Measurements from ENCODE around the gene RPL36AL.

Gene RPL36AL

DNA sequence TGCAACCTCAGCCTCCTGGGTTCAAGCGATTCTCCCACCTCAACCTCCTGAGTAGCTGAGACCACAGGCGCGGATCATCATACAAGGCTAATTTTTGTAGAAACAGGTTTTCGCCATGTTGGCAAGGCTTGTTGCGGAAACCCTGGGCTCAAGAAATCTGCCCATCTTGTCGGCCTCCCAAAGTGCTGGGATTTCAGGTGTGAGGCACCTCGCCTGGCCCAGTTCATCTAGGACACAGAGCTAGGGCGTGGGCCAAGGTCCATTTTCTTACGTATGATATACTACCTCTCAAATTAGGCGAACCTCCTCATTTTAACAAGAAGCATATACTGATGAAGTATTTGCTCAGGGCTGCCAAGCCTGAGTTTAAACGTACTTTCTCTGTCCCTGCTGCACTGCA lies 36.4 kb downstream of the RPL36AL start:
- no peak for DNase-seq (ENCODE audit: low read depth)
- H3K4me3 ChIP-seq (ENCODE audit: low read depth, low read length): peak overlapping the region; percentile 23

DNA sequence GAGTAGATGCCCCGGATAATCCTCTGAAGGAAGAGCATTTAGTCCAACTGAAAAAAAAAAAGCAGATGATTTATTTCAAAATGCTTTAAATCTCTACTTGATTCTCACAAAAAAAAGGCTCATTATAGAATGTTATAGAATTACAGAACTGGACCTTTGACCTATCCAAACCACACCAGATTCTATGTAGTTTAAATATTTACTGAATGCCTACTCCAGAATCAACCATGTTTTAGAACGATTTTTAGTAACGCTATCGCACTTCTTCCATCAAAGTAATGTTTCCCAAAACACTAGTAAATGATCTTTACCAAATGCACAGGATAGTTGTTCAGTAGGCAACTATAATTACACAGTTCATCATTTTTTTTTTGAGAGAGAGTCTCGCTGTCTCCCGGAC lies 36.8 kb downstream of the RPL36AL start:
- no peak for DNase-seq (ENCODE audit: low read depth)
- H3K4me3 ChIP-seq (ENCODE audit: low read depth, low read length): no peak overlapping the region

DNA sequence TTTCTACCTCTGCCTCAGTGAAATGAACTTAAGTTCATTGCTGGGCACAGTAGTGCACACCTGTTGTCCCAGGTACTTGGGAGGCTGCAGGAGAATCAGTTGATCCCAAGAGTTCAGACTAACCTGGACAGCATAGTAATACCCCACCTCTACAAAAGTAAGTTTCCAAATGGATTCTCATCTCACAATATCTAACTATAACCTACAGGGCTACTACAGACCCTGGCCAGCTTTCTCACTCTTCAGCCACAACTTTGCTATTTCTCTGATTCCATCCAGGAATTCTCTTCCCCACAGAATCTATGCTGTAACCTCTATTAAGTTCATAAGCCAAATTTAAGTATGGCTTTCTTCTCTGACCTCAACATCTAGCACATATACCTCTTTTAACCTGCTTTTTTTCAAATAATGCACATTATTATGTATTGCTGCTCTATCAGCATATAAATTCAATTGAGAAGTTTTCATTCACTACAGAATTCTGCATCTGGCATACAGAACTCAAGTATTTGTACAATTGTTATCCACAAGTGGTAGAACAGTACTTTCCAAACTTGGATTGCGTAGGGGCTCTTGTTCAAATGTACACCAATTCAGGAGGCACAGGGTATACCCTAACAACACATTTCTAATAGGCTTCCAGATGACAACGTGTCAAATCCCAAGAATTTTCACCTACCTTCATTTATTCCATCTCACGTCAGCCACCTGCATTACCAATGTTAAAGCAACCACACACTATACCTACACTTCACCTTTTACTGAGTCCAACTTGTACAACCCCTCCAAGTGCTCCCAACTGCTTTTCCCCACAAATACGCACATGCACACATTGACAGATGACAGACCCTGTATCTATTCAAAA lies 38.1 kb downstream of the RPL36AL start:
- no peak overlapping the region for H3K4me3 ChIP-seq (ENCODE audit: low read depth, low read length)
- no peak for DNase-seq (ENCODE audit: low read depth)

DNA sequence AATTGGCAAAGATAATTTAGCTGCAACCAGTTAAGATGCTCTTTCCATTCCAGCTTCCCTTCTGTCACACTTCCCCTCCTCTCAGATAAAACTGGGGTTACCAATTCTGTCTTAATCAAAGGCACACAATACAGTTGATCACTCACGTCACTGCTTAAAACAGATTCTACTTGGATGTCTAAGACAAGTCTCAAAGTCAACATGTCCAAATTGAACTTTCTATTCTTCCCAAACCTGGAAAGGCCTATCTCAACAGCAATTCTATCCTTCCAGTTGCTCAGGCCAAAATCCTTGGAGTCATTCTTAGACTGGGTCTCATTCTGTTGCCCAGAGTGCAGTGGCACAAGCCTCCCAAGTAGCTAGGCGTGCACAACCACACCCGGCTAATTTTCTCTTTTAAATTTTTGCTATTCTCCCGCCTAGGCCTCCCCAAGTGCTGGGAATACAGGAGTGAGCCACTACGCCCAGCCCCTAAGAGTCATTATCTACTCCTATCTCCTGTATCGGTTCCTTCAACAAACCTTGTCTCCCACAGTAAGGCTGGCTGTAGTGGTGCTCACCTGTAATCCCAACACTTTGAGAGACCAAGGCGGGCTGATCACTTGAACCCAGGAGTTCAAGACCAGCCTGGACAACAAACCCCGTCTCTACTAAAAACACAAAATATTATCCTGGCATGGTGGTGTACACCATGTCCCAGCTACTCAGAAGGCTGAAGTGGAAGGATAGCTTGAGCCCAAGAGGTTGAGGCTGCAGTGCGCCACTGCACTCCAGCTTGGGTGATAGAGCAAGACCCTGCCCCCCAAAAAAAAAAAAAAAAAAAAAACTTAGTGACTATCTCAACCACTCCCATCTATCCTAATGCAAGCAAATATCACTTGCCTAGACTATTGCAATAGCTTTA lies 39.0 kb downstream of the RPL36AL start:
- no peak overlapping the region for H3K4me3 ChIP-seq (ENCODE audit: low read depth, low read length)
- no peak for DNase-seq (ENCODE audit: low read depth)

DNA sequence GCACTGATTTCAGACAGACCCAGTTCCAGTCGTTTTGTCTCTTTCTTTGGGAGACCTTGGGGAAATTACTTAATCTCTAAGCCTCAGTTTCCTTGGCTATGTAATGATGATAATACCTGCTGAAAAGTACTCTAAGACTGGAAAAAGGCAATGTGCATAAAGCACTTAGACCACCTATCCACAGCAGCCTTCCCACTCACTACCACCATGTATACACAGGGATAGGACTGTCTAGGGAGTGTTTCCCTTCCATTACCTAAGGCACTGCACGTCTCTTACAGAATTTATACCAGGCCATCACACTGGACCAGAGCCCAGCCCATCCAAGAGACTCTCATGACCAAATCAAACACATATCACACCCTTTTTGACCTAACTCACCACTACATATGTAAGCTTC lies 40.6 kb downstream of the RPL36AL start:
- no peak for DNase-seq (ENCODE audit: low read depth)
- no peak overlapping the region for H3K4me3 ChIP-seq (ENCODE audit: low read depth, low read length)

DNA sequence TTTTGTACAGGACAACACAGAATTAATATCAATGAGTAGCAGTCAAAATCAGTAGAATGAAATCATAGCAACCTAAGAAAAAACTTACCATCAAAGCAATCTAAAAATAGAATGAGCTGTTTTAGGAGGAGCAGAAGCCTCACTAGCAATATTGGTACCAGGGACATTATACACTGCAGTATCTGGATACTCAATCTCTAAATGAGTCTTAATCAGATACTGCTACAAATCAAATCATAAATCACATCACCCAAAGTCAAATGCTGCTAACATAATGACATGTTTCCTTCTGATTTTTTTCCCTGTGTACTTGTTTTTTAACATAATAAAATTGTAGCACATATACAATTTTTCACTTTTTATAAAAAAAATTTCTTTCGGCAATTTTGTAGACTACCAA lies 42.3 kb downstream of the RPL36AL start:
- no peak for DNase-seq (ENCODE audit: low read depth)
- no peak overlapping the region for H3K4me3 ChIP-seq (ENCODE audit: low read depth, low read length)

DNA sequence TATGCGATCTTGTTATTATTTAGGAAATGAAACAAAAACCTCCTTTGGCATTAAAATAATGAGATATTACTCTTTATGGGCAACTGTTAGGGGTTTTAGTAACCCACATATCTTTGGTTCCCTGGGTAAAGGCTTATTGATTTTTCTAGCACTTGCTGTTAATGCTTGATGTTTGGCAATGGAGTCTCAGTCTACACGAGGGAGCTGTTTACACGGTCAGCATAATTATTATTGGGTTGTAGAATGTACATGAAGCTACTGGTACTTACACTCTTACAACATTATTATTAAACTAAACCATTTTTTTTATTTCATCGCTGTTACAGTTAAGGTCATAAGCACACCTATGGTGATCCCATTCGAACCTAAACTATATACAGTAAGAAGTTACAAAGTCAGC lies 46.4 kb downstream of the RPL36AL start:
- no peak overlapping the region for H3K4me3 ChIP-seq (ENCODE audit: low read depth, low read length)
- no peak for DNase-seq (ENCODE audit: low read depth)

DNA sequence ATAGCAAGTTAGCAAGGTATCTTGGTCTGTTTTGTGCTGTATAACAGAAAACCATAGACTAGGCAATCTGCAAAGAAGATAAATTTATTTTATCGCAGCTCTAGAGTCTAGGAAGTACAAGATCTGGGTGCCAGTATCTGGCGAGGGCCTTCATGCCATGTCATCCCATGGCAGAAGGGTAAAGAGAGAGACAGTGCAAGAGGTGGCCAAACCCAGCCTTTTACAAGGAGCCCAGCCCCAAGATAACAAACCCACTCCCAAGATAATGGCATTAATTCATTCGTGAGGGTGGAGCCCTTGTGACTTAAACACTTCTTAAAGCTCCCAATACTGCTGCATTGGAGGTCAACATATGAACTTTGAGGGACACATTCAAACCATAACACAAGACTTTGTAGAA lies 51.1 kb downstream of the RPL36AL start:
- no peak for DNase-seq (ENCODE audit: low read depth)
- H3K4me3 ChIP-seq (ENCODE audit: low read depth, low read length): no peak overlapping the region

All from skeletal muscle cell (primary cell).